GM18511 (cell line): ENCODE data around the gene ELF1.

Experiments used
- ATAC-seq: cut with Tn5 transposase; IDR thresholded peaks from one replicate; pipeline ENCODE4 v1.9.1; 2021; ENCODE audit warnings: mild to moderate bottlenecking, moderate library complexity; ENCODE audit not compliant: unreplicated experiment

ELF1 gene

GRCh38 chr13:41006978-41007743, 12.0 kb downstream of the ELF1 start:
- no peak for ATAC-seq

GRCh38 chr13:41006306-41006705, 12.8 kb downstream of the ELF1 start:
- ATAC-seq = no peak

- no peak for ATAC-seq
These were observed 13.4 kb downstream of the ELF1 start for GRCh38 chr13:41005704-41006103.

- ATAC-seq = peak; percentile 85
These were observed 14.0 kb downstream of the ELF1 start for GRCh38 chr13:41004875-41005693.

GRCh38 chr13:41002606-41003005, 16.5 kb downstream of the ELF1 start:
- no peak for ATAC-seq

GRCh38 chr13:41001695-41002094, 17.4 kb downstream of the ELF1 start:
- ATAC-seq = no peak

- ATAC-seq = no peak
These were observed 19.7 kb downstream of the ELF1 start for GRCh38 chr13:40999416-40999815.

- no peak for ATAC-seq
These were observed 22.6 kb downstream of the ELF1 start for GRCh38 chr13:40996426-40997092.

- ATAC-seq = no peak
These were observed 23.1 kb downstream of the ELF1 start for GRCh38 chr13:40995997-40996396.

GRCh38 chr13:40994581-40995230, 24.4 kb downstream of the ELF1 start:
- ATAC-seq = peak; percentile 89

GRCh38 chr13:40993987-40994386, 25.1 kb downstream of the ELF1 start:
- ATAC-seq = no peak

- no peak for ATAC-seq
These were observed 26.2 kb downstream of the ELF1 start for GRCh38 chr13:40992678-40993518.

GRCh38 chr13:40987606-40988280, 31.4 kb downstream of the ELF1 start:
- ATAC-seq = no peak

- ATAC-seq = no peak
These were observed 32.8 kb downstream of the ELF1 start for GRCh38 chr13:40986101-40986856.

GRCh38 chr13:40985381-40986100, 33.6 kb downstream of the ELF1 start:
- no peak for ATAC-seq

- peak; percentile 56 for ATAC-seq
These were observed 34.3 kb downstream of the ELF1 start for GRCh38 chr13:40984668-40985366.
